ENCODE measurements around the gene FHDC1. TPM values are rescaled to one million over a fixed set of nuclear protein-coding genes. Genes with fewer than 3 reads are reported as not detected.

Gene FHDC1
- 0.12 TPM for total RNA-seq (2013)
- under 1 TPM in 1 of 3 donors, not detected in 2; 0.21 TPM for polyA plus RNA-seq
- polyA minus RNA-seq = under 0.01 TPM in 2 replicates
- 0.21 to 7.2 (median 1.2) reads per million in 11 experiments for total RNA-seq

GRCh38 chr4:152935631-152936445, at the start of gene FHDC1:
Gene FHDC1, plus strand, starts transcription at chr4:152936323. Its CDS starts 6,735 bp downstream, at chr4:152943058.
- H3K79me2 ChIP-seq (ENCODE audit: insufficient read depth, low read length) = no peaks in the 10 kb centered on the region
- H3K9ac ChIP-seq (ENCODE audit: insufficient read depth, low read length, poor library complexity, severe bottlenecking) = peak within 1 kb of the TSS; percentile 15
- WGBS (ENCODE audit: insufficient coverage) = 1% methylated on average over 55 of the region's 75 CpGs
- peaks cover 71 to 77% (median 73%) of the 10 kb centered on the region in 3 donors for H3K27me3 Mint-ChIP-seq (ENCODE audit: low read depth in 3 of 3)
- DNase-seq = no peak
- intact Hi-C loops (cut with micrococcal nuclease) = no loop called here
- peaks cover 62 to 72% of the 10 kb centered on the region in 2 donors for H3K27me3 ChIP-seq (ENCODE audit: control insufficient read depth in 2 of 2, insufficient read depth in 2 of 2, low read length in 2 of 2)
- no peaks in the 10 kb centered on the region for H4K20me1 ChIP-seq (ENCODE audit: insufficient read depth, low read length)
- H2AFZ ChIP-seq (ENCODE audit: insufficient read depth, low read depth, low read length, poor library complexity, severe bottlenecking) = peak within 1 kb of the TSS; percentile 21
- peaks cover 28 to 36% of the 10 kb centered on the region in 2 donors for H3K4me1 ChIP-seq (ENCODE audit: control insufficient read depth in 1 of 2, insufficient read depth in 2 of 2, low read length in 2 of 2)
- H3K4me3 ChIP-seq (replicated peaks in 1 of 3; ENCODE audit: low read depth in 2 of 3, low read length in 3 of 3) = peak within 1 kb of the TSS; percentile 32 to 76 (median 32)
- H3K9me3 Mint-ChIP-seq = peaks cover 0 to 34% (median 16%) of the 10 kb centered on the region in 7 donors
- no peak within 1 kb of the TSS for H3K27ac Mint-ChIP-seq
- no peak for TF ChIP-seq CTCF (IDR thresholded peaks at IDR 0.05)
- H3K4me1 Mint-ChIP-seq = peaks cover 23% of the 10 kb centered on the region
- no peak within 1 kb of the TSS for H3K27ac ChIP-seq (ENCODE audit: low read depth in 1 of 2, low read length in 2 of 2)
- peaks cover 0 to 37% of the 10 kb centered on the region in 2 donors for H3K9me3 ChIP-seq (replicated peaks in 1 of 2; ENCODE audit: control insufficient read depth in 1 of 2, insufficient read depth in 1 of 2, low read length in 2 of 2)
- peak within 1 kb of the TSS; percentile 89 for H3K4me2 ChIP-seq (replicated peaks; ENCODE audit: extremely low read depth, low read length, poor library complexity, severe bottlenecking)
- H3K36me3 ChIP-seq (replicated peaks in 1 of 2; ENCODE audit: control insufficient read depth in 1 of 2, insufficient read depth in 2 of 2, low read length in 2 of 2) = no peaks in the 10 kb centered on the region
- H3K4me3 Mint-ChIP-seq = peak within 1 kb of the TSS; percentile 68 to 85
- peaks cover 16% of the 10 kb centered on the region in 2 donors for H3K36me3 Mint-ChIP-seq

- no peak overlapping the region for H2AFZ ChIP-seq (ENCODE audit: insufficient read depth, low read depth, low read length, poor library complexity, severe bottlenecking)
- TF ChIP-seq CTCF (IDR thresholded peaks at IDR 0.05) = no peak
- no peak overlapping the region for H3K4me2 ChIP-seq (replicated peaks; ENCODE audit: extremely low read depth, low read length, poor library complexity, severe bottlenecking)
- H3K9ac ChIP-seq (ENCODE audit: insufficient read depth, low read length, poor library complexity, severe bottlenecking) = no peak overlapping the region
- Mint-ChIP-seq H3K27me3 (ENCODE audit: low read depth in 3 of 3) (peaks cover 0 to 2% (median 1%) of the 10 kb centered on the region in 3 donors), H3K4me3 (no peak overlapping the region), H3K9me3 (peaks cover 0 to 8% (median 3%) of the 10 kb centered on the region in 7 donors), H3K27ac (no peak overlapping the region), H3K4me1 (peaks cover 8% of the 10 kb centered on the region), H3K36me3 (peaks cover 69 to 79% of the 10 kb centered on the region in 2 donors)
- no peak overlapping the region for H3K27ac ChIP-seq (ENCODE audit: low read depth in 1 of 2, low read length in 2 of 2)
- H3K79me2 ChIP-seq (ENCODE audit: insufficient read depth, low read length) = no peaks in the 10 kb centered on the region
- no peak for DNase-seq
- intact Hi-C loops (cut with micrococcal nuclease) = no loop called here
- no peaks in the 10 kb centered on the region for H4K20me1 ChIP-seq (ENCODE audit: insufficient read depth, low read length)
- peaks cover 64 to 88% of the 10 kb centered on the region in 2 donors for H3K36me3 ChIP-seq (replicated peaks in 1 of 2; ENCODE audit: control insufficient read depth in 1 of 2, insufficient read depth in 2 of 2, low read length in 2 of 2)
- no peak overlapping the region for H3K4me3 ChIP-seq (replicated peaks in 1 of 3; ENCODE audit: low read depth in 2 of 3, low read length in 3 of 3)
- no peaks in the 10 kb centered on the region for H3K4me1 ChIP-seq (ENCODE audit: control insufficient read depth in 1 of 2, insufficient read depth in 2 of 2, low read length in 2 of 2)
- no peaks in the 10 kb centered on the region for H3K9me3 ChIP-seq (replicated peaks in 1 of 2; ENCODE audit: control insufficient read depth in 1 of 2, insufficient read depth in 1 of 2, low read length in 2 of 2)
- no CpG with 5 or more reads among the region's 6 CpGs for WGBS (ENCODE audit: insufficient coverage)
- no peaks in the 10 kb centered on the region for H3K27me3 ChIP-seq (ENCODE audit: control insufficient read depth in 2 of 2, insufficient read depth in 2 of 2, low read length in 2 of 2)
These were observed 48.1 kb upstream of the FHDC1 start for GRCh38 chr4:152887981-152888380.
